Measurements from ENCODE around the gene DOP1A. TPM values are rescaled to one million over a fixed set of nuclear protein-coding genes. Genes with fewer than 3 reads are reported as not detected.

DOP1A gene
- total RNA-seq, 2 donors from 2014 or later: 25.9 to 26.7 TPM

DNA sequence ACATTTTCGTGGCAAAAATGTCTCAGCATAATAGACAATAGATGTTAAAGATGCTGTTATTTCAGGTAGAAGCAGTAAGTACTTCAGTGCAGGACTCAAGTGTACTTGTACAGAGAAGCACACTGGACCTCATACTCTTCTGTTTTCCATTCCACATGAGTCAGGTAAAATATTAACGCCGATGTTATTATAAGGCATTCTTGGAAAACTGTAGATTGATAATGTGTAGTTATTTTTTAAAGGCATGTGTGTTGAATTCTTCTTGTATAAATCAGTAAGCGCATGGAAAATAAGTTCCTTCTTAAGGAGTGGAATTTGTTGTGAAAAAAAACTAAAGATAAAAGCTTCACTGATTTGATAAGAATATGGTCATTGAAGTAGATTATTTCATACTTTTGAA lies 45.8 kb downstream of the DOP1A start:
- no peak for TF ChIP-seq POLR2A (IDR thresholded peaks at IDR 0.05)
- TF ChIP-seq, protein P1, sequence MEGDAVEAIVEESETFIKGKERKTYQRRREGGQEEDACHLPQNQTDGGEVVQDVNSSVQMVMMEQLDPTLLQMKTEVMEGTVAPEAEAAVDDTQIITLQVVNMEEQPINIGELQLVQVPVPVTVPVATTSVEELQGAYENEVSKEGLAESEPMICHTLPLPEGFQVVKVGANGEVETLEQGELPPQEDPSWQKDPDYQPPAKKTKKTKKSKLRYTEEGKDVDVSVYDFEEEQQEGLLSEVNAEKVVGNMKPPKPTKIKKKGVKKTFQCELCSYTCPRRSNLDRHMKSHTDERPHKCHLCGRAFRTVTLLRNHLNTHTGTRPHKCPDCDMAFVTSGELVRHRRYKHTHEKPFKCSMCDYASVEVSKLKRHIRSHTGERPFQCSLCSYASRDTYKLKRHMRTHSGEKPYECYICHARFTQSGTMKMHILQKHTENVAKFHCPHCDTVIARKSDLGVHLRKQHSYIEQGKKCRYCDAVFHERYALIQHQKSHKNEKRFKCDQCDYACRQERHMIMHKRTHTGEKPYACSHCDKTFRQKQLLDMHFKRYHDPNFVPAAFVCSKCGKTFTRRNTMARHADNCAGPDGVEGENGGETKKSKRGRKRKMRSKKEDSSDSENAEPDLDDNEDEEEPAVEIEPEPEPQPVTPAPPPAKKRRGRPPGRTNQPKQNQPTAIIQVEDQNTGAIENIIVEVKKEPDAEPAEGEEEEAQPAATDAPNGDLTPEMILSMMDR (IDR thresholded peaks at IDR 0.05): no peak
- H3K27ac ChIP-seq: no peak overlapping the region

DNA sequence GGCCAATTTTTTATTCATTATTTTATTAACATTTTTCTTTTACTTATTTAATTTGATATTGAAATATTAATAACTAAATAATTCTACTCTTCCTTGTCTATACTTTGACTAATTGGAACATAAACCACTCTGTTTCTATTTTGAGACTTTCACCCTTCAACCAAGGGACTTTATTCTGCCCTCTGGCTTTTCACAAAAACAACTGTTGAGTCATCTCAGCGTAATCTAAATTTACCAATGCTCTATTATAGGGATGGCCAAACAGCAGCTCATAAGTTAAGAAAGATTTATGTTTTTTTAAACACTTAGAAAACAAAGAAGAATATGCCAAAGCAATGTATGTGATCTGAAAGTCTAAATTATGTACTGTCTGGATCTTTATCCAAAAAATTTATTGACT lies 46.7 kb downstream of the DOP1A start:
- ATAC-seq (no peak), DNase-seq (no peak)
- intact Hi-C loops (cut with DNase I): no loop called here
- no peaks in the 10 kb centered on the region for H3K9me3 ChIP-seq
- H3K27me3 ChIP-seq: no peaks in the 10 kb centered on the region
- 88 to 92% methylated on average over 1 of the region's 1 CpG for WGBS, 2 donors
- TF ChIP-seq, protein P1 (IDR thresholded peaks at IDR 0.05): no peak
- no peak for TF ChIP-seq POLR2A (IDR thresholded peaks at IDR 0.05)
- H3K4me1 ChIP-seq: no peaks in the 10 kb centered on the region
- H3K27ac ChIP-seq: no peak overlapping the region
- H3K36me3 ChIP-seq (replicated peaks in 1 of 2; ENCODE audit: insufficient read depth in 1 of 2, low read depth in 2 of 2): peaks cover 0 to 10% of the 10 kb centered on the region in 2 donors
- H3K4me3 ChIP-seq: no peak overlapping the region

More for the DNA sequence above, 45.8 kb downstream of the DOP1A start:
- no peaks in the 10 kb centered on the region for H3K27me3 ChIP-seq
- no peak for ATAC-seq
- DNase-seq: no peak
- H3K4me1 ChIP-seq: no peaks in the 10 kb centered on the region
- 46 to 48% methylated on average over 4 of the region's 4 CpGs for WGBS, 2 donors
- H3K36me3 ChIP-seq (replicated peaks in 1 of 2; ENCODE audit: insufficient read depth in 1 of 2, low read depth in 2 of 2): peaks cover 0 to 8% of the 10 kb centered on the region in 2 donors
- intact Hi-C loops (cut with DNase I): no loop called here
- H3K4me3 ChIP-seq: no peak overlapping the region
- no peaks in the 10 kb centered on the region for H3K9me3 ChIP-seq

DNA sequence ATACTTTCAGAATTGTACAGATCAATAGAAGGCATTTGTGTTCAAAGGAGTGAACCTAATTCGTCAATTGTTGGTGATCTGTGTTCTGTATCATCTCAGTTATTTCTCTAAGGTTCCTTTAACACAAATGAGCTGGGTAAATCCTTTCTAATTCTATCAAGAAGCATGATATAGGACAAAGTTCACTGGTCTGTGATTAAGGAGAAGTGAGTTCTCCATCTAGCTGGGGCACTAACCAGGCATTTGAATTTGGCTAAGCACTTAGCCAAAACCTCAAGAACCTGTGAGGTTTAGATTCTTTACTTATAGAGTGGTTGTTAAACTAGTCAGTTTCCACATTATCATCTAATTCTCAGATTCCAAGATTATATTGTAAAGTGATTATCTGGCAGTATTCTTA lies 50.3 kb downstream of the DOP1A start:
- 79 to 88% methylated on average over 1 of the region's 1 CpG for WGBS, 2 donors
- no peak for ATAC-seq

DNA sequence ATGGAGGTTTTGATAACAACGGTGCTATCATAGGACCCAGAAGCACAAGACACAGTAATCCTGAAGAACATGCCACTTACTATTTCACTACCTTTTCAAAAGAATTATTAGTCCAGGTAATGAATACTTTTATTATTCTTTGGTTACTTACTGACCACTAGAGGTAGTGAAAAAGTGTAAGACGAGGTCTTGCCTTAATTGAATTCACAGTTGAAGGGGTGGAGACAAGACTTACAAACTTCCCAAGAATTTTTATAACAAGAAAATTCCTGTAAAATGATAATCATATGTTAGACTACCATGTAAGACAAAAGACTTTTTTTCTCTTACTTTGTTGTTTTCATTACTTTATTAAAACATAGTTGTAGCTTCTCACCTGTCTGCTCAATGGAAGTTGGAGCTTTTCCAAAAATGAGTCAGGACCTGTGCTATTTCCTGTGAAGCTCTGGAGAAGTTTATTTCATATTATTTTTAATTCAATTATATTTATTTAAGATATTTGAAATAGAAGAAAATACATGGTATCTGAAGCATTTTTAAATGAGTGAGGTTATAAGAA lies 52.4 kb downstream of the DOP1A start:
- peaks cover 0 to 12% of the 10 kb centered on the region in 2 donors for H3K36me3 ChIP-seq (replicated peaks in 1 of 2; ENCODE audit: insufficient read depth in 1 of 2, low read depth in 2 of 2)
- TF ChIP-seq, protein P1 (IDR thresholded peaks at IDR 0.05): no peak
- TF ChIP-seq POLR2A (IDR thresholded peaks at IDR 0.05): no peak
- ATAC-seq (no peak), DNase-seq (no peak)
- H3K4me3 ChIP-seq: no peak overlapping the region
- H3K9me3 ChIP-seq: no peaks in the 10 kb centered on the region
- no peak overlapping the region for H3K27ac ChIP-seq
- intact Hi-C loops (cut with DNase I): no loop called here
- WGBS, 2 donors: 90 to 93% methylated on average over 2 of the region's 2 CpGs
- H3K4me1 ChIP-seq: no peaks in the 10 kb centered on the region
- H3K27me3 ChIP-seq: no peaks in the 10 kb centered on the region

More for the DNA sequence above, 50.3 kb downstream of the DOP1A start:
- no peaks in the 10 kb centered on the region for H3K9me3 ChIP-seq
- no peaks in the 10 kb centered on the region for H3K27me3 ChIP-seq
- H3K4me3 ChIP-seq: no peak overlapping the region
- intact Hi-C loops (cut with DNase I): no loop called here
- TF ChIP-seq, protein P1 (IDR thresholded peaks at IDR 0.05): no peak
- TF ChIP-seq POLR2A (IDR thresholded peaks at IDR 0.05): no peak
- no peaks in the 10 kb centered on the region for H3K4me1 ChIP-seq
- H3K36me3 ChIP-seq (replicated peaks in 1 of 2; ENCODE audit: insufficient read depth in 1 of 2, low read depth in 2 of 2): peaks cover 0 to 7% of the 10 kb centered on the region in 2 donors
- no peak for DNase-seq
- no peak overlapping the region for H3K27ac ChIP-seq

DNA sequence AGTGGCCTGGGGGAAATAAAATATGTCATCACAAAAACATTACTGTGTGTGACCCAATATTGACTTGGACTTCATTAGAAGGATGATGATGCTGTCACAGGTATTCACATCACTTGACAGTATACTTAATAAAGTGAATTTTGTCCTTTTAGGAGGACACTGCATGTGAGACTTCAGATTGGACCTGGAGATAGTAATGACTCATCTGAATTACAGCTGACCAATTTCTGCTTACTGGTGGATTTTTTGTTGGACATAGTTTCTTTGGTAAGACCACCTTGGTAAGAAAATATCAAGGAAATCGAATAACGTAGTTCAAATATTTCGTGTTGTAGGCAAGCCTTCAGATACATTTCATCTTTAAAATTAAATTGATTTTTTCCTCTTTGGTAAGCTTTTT lies 57.1 kb downstream of the DOP1A start:
- peaks cover 0 to 24% of the 10 kb centered on the region in 2 donors for H3K36me3 ChIP-seq (replicated peaks in 1 of 2; ENCODE audit: insufficient read depth in 1 of 2, low read depth in 2 of 2)
- no peaks in the 10 kb centered on the region for H3K4me1 ChIP-seq
- no peak for ATAC-seq
- no peak overlapping the region for H3K4me3 ChIP-seq
- no peaks in the 10 kb centered on the region for H3K9me3 ChIP-seq
- H3K27me3 ChIP-seq: no peaks in the 10 kb centered on the region
- WGBS, 2 donors: 92 to 93% methylated on average over 3 of the region's 3 CpGs
- DNase-seq: no peak
- intact Hi-C loops (cut with DNase I): no loop called here
- no peak overlapping the region for H3K27ac ChIP-seq
- TF ChIP-seq POLR2A (IDR thresholded peaks at IDR 0.05): no peak
- TF ChIP-seq, protein P1 (IDR thresholded peaks at IDR 0.05): no peak

All from body of pancreas (tissue), 4 donors.